Heart right ventricle (tissue), 16 donors: ENCODE measurements around the gene GPS1. TPM values are rescaled to one million over a fixed set of nuclear protein-coding genes. Genes with fewer than 3 reads are reported as not detected.
A peak's percentile ranks its signal among the peaks of the same experiment; 100 is the strongest.

ENCODE experiments used
- ATAC-seq, 8 donors: fragments of 200-7000 bp; cut with Tn5 transposase; one replicate each; pipeline ENCODE4 v1.9.1; 2020; ENCODE audit warnings: mild to moderate bottlenecking in 8 of 8, moderate library complexity in 8 of 8, moderate number of reproducible peaks in 1 of 8
- DNase-seq, 2 donors: peaks; one replicate each; pipeline ENCODE4 v3.0.0-alpha.2; 2020
- H3K27ac ChIP-seq, 10 donors: fragments of 200-600 bp; sonication (generic) in 2 of 10; one replicate each; pipeline versions ENCODE4 v1.5.0 to v1.8.0; 2020 to 2022; ENCODE audit warnings: mild to moderate bottlenecking in 3 of 10
- H3K27me3 ChIP-seq, 7 donors: fragments of 200-600 bp; one replicate each; pipeline ENCODE4 v1.8.0; 2021 to 2022; ENCODE audit warnings: mild to moderate bottlenecking in 2 of 7
- H3K36me3 ChIP-seq, 9 donors: fragments of 200-600 bp; sonication (generic) in 1 of 9; one replicate each; pipeline versions ENCODE4 v1.5.0 to v1.8.0; 2020 to 2022; ENCODE audit warnings: mild to moderate bottlenecking in 2 of 9
- H3K4me1 ChIP-seq, 9 donors: fragments of 200-600 bp; sonication (generic) in 1 of 9; one replicate each; pipeline versions ENCODE4 v1.5.0 to v1.8.0; 2020 to 2022; ENCODE audit warnings: mild to moderate bottlenecking in 4 of 9
- H3K4me3 ChIP-seq, 10 donors: fragments of 200-600 bp; sonication (generic) in 2 of 10; one replicate each; pipeline versions ENCODE4 v1.5.0 to v1.8.0; 2020 to 2022; ENCODE audit warnings: mild to moderate bottlenecking in 7 of 10, moderate library complexity in 2 of 10
- H3K9me3 ChIP-seq, 11 donors: fragments of 200-600 bp in 10 of 11; sonication (generic) in 2 of 11; one replicate each; pipeline versions ENCODE4 v1.5.0 to v1.8.0; 2013 to 2022; ENCODE audit warnings: mild to moderate bottlenecking in 2 of 11, control low read depth in 1 of 11, moderate library complexity in 1 of 11
- WGBS, 2 donors: extraction: QIAGEN DNeasy Blood & Tissue Kit; methylation state at CpG; one replicate each; pipeline ENCODE4 v1.1.7; 2013; ENCODE audit warnings: inconsistent platforms in 1 of 2; 5-methylcytosine and 5-hydroxymethylcytosine counted together
- intact Hi-C, 10 donors: fragments of 100-400 bp; cut with DNase I; formaldehyde crosslinking; loops; one replicate each; pipeline versions ENCODE4 v1.11.1 to v1.14.2; 2022
- polyA plus RNA-seq, 2 donors: library from polyadenylated mRNA; stranded (reverse); fragments of 200-250 nt; gene quantifications; one replicate each; pipeline ENCODE4 v1.2.3, GENCODE V29; 2013
- total RNA-seq, 10 donors: library from RNA; stranded (reverse); fragmentation: NEBNext Ultra II Directional in 3 of 10; extraction: Animal tissue kit (Norgen Biotek cat#: 25700) in 3 of 10; gene quantifications; one replicate each; pipeline versions ENCODE4 v1.2.1 to v1.2.4, GENCODE V29; 2021 to 2023
- TF ChIP-seq, protein P1 (sequence below), 9 donors: fragments of 200-600 bp; sonication (generic) in 2 of 9; IDR thresholded peaks; one replicate each; pipeline versions ENCODE4 v1.5.0 to v1.8.0; 2021 to 2022; ENCODE audit warnings: antibody characterized with exemption in 9 of 9, mild to moderate bottlenecking in 5 of 9, moderate library complexity in 1 of 9
- donor health status: Arrhythmogenic right ventricular cardiomyopathy.
- donor health status: ischemic (EF 13 %, LVEDD 7.1; RV severe dilation, severe dysfunction).
- donor health status: healthy with polysubstance abuse.
- donor health status: DM: no; HTN: yes; CAD: no.
- donor health status: DM: no; HTN: no; CAD: no.
- donor health status: ischemic (EF 25% LVEDD 6.9; RV normal size, moderate dysfunction).
- donor health status: ischemic (EF 25% LVEDD 5.7; RV mildly dilated, moderate dysfunction).
- donor health status: healthy.
- donor health status: DM: yes; HTN: yes; CAD: no.
- donor health status: Ischemic cardiomyopathy.
- donor health status: ischemic (EF 35%, LVEDD 5.7; RV mildly dilated, moderate dysfunction).
- donor health status: nonischemic (EF 11% LVEDD 7.7; RV severe dilation, severe dysfunction).
- donor health status: DM: yes; HTN: yes; CAD: no.
- donor health status: PGD.
- donor health status: ischemic (EF 29% LVEDD 5.4; RV normal size, mild dysfunction).
- donor health status: nonischemic (EF 23%, LVEDD 6.1; RV moderate dilation, normal function).

GPS1 gene
- total and polyA plus RNA-seq, 12 donors, result 68.9 to 183 (median 81.9) TPM

DNA sequence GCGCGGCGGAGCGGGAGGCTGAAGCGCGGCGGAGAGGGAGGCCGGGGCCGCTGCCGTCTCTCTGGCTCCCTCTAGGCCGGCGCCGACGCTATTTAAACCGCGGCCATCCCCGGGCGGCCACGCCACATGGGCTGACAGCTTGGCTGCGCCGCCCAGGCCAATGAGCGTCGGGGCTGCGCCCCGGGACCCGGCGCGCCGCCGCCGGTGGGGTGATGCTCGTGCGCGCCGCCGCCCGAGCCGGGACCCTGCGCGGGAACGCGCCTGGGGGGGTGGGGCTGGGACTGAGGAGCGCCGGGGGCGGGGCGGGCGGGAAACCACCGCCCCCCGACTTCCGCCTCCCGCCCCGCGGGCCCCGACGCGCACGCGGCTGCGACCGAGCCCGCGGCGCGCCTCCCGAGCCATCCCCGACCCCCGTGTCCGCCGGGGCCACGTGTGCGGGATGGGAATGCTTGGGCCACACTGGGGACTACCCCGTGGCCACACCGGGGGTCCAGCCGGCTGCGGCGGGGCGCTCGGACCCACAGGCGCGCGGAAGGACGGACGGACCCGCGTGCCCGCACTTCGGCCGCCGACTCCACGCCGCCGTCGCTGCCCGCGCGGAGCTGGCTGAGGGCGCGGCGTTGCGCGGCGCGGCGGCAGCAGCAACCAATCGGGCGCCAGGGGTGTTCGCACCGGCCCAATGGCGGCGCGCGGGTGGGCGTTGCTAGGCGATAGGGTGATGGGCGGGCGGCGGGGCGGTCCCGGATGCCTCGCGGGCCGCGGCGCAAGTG, 46.7 kb downstream of the GPS1 start, which contains the start of gene FASN:
Gene FASN (minus strand): TSS at position 68 of the 770 bp plus-strand sequence. CDS start 1,791 bp downstream, outside the sequence.
- Histone ChIP-seq H3K36me3 (peaks cover 0 to 30% (median 14%) of the 10 kb centered on the region in 9 donors), H3K4me1 (peaks cover 13 to 45% (median 30%) of the 10 kb centered on the region in 9 donors), H3K27me3 (no peaks in the 10 kb centered on the region), H3K27ac (peak within 1 kb of the TSS; percentile 89 to 100 (median 95)), H3K9me3 (no peaks in the 10 kb centered on the region), H3K4me3 (peak within 1 kb of the TSS; percentile 65 to 93 (median 86))
- peak; percentile 83 to 92 (median 87) for ATAC-seq
- TF ChIP-seq, protein P1, sequence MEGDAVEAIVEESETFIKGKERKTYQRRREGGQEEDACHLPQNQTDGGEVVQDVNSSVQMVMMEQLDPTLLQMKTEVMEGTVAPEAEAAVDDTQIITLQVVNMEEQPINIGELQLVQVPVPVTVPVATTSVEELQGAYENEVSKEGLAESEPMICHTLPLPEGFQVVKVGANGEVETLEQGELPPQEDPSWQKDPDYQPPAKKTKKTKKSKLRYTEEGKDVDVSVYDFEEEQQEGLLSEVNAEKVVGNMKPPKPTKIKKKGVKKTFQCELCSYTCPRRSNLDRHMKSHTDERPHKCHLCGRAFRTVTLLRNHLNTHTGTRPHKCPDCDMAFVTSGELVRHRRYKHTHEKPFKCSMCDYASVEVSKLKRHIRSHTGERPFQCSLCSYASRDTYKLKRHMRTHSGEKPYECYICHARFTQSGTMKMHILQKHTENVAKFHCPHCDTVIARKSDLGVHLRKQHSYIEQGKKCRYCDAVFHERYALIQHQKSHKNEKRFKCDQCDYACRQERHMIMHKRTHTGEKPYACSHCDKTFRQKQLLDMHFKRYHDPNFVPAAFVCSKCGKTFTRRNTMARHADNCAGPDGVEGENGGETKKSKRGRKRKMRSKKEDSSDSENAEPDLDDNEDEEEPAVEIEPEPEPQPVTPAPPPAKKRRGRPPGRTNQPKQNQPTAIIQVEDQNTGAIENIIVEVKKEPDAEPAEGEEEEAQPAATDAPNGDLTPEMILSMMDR (IDR thresholded peaks at IDR 0.05), result peak in 8 of 9 donors; percentile 29 to 67 (median 51)
- intact Hi-C loops, result loop anchor here in 4 of 10 donors (1.0 to 5.0 kb wide), 3 partner anchors 46 to 61 kb away; partner anchors contain the start of genes DCXR (in 3 of the 4), GPS1 (in 1 of the 4) and RFNG (in 1 of the 4)
- 0 to 1% methylated on average over 78 to 123 of the region's 124 CpGs for WGBS, 2 donors
- peak; percentile 94 to 95 for DNase-seq

DNA sequence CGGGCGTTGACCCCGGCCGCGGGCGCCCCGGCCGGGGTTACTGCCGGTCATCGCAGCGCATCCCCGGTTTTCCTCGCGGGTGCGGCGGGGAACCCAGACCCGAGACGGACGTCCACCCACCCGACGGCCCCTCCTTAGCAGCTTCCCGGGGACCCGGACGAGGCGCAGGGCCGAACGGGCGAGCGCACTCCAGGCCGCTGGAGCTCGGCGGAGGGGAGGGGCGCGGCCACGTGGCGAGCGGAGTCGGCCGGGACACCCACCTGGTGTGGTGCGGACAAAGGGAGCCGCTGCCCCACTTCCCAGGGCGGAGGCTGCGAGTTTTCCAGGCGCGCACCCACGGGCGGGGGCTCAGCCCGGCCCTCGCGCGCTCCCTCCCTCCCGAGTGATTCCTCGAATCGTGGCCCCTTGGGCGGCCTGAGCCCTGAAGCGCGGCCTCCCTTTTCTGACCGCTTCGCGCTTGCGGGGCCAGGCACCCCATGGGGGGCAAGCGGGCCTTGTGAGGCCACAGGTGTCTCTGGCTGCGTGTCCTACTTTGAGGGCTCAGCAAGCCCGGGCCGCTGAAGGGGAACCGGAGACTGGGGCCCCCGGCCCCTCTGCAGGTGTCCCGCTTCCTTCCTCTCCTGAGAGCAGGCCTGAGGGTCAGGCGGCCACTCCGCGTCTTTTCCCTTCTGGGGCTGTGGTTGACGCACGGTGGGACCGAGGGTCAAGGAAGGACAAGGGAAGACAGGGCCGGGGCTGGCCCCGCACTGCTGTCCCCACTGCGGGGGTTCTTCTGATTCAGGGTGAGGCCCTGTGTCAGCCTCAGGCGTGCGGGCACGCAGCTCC, 47.5 kb downstream of the GPS1 start:
- Histone ChIP-seq H3K36me3 (peaks cover 0 to 22% (median 6%) of the 10 kb centered on the region in 9 donors), H3K4me3 (peak overlapping the region; percentile 33 to 93 (median 86)), H3K27me3 (no peaks in the 10 kb centered on the region), H3K9me3 (no peaks in the 10 kb centered on the region), H3K27ac (peak overlapping the region; percentile 89 to 100 (median 95)), H3K4me1 (peaks cover 13 to 53% (median 37%) of the 10 kb centered on the region in 9 donors)
- peak in 6 of 8 donors; percentile 1 to 4 (median 2) for ATAC-seq
- no peak for DNase-seq
- intact Hi-C loops, result loop anchor here in 4 of 10 donors (1.0 to 5.0 kb wide), 3 partner anchors 47 to 62 kb away; partner anchors contain the start of genes DCXR (in 3 of the 4), GPS1 (in 1 of the 4) and RFNG (in 1 of the 4)
- TF ChIP-seq, protein P1 (IDR thresholded peaks at IDR 0.05), result no peak
- WGBS, 2 donors, result 22 to 23% methylated on average over 68 to 80 of the region's 80 CpGs

DNA sequence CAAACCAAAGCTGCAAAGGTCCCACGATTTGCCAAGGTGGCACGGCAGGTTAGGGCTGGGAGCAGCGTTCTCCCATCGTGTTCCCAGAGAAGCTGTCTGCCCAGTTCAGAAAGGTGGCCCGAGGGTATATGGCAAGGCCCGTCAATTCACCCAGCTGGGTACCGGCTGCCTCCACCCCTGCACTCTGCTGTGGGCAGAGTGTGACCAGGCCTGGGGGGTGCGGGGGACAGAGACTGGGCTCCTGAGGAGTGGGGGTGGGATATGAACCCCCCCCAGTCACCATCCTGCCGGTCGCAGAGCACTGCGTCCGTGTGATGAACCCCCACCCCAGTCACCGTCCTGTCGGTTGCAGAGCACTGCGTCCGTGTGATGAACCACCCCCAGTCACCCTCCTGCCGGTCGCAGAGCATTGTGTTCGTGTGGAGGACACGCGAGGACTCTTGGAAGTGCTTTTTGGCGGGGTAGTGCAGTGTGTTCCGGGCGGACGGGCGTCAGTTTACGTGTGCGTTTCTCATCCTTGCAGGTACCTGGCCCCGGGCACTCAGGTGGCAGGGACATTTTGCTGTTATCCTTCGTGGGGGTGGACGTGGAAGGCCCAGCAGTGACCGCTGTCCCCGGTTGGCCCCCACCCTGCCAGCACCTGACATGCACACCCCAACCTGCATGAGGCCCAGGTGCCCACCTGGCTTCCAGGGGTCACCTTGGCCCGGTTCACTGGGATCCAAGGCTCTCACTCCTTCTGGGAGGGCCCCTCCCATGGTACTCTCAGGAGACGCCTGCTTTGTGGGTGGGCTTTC, 49.0 kb downstream of the GPS1 start:
- Histone ChIP-seq H3K9me3 (no peaks in the 10 kb centered on the region), H3K27ac (peak overlapping the region in 6 of 10 donors; percentile 30 to 100 (median 70)), H3K36me3 (peaks cover 0 to 6% (median 0%) of the 10 kb centered on the region in 9 donors), H3K27me3 (no peaks in the 10 kb centered on the region), H3K4me1 (peaks cover 13 to 58% (median 43%) of the 10 kb centered on the region in 9 donors), H3K4me3 (no peak overlapping the region)
- DNase-seq (peak in 1 of 2 donors; percentile 14), ATAC-seq (no peak)
- 89 to 90% methylated on average over 35 of the region's 35 CpGs for WGBS, 2 donors
- TF ChIP-seq, protein P1 (IDR thresholded peaks at IDR 0.05), result no peak
- intact Hi-C loops, result loop anchor here in 2 of 10 donors (5.0 to 10.0 kb wide), 2 partner anchors 56 to 68 kb away; partner anchors contain the start of gene RAC3 (in 1 of the 2)
